OCI-LY3 (cell line): ENCODE results near the gene UNC13D.

ENCODE experiments used
- EZH2phosphoT487 ChIP-seq: fragments of 200-600 bp; shearing (Covaris generic); IDR thresholded peaks from 2 replicates; pipeline ENCODE4 v1.6.1; 2018; ENCODE audit warnings: antibody characterized with exemption, mixed run types, low read depth
- TF ChIP-seq, protein P1 (sequence below): fragments of 200-600, 300-600 bp; sonication (generic); IDR thresholded peaks from 2 replicates; pipeline ENCODE4 v1.5.1; 2014; ENCODE audit warnings: antibody characterized with exemption, low read length, low read depth

DNA sequence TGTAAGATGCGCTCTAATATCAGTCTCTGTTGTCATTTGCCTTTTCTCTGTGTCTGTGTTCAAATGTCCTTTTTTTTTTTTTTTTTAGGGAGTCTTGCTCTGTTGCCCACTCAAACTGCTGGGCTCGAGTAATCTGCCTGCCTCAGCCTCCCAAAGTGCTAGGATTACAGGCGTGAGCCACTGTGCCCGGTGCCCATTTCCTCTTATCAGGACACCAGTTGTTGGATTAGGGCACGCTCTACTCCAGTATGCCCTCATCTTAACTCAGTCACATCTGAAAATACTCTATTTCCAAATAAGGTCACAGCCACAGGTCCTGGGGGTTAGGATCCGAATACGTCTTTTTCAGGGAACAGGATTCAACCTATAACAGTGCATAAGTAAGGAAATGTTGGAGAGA lies 36.1 kb upstream of the UNC13D start:
- TF ChIP-seq, protein P1, sequence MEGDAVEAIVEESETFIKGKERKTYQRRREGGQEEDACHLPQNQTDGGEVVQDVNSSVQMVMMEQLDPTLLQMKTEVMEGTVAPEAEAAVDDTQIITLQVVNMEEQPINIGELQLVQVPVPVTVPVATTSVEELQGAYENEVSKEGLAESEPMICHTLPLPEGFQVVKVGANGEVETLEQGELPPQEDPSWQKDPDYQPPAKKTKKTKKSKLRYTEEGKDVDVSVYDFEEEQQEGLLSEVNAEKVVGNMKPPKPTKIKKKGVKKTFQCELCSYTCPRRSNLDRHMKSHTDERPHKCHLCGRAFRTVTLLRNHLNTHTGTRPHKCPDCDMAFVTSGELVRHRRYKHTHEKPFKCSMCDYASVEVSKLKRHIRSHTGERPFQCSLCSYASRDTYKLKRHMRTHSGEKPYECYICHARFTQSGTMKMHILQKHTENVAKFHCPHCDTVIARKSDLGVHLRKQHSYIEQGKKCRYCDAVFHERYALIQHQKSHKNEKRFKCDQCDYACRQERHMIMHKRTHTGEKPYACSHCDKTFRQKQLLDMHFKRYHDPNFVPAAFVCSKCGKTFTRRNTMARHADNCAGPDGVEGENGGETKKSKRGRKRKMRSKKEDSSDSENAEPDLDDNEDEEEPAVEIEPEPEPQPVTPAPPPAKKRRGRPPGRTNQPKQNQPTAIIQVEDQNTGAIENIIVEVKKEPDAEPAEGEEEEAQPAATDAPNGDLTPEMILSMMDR, result no peak
- no peak for TF ChIP-seq EZH2phosphoT487
